ENCODE measurements around the gene DAPK2.

The DAPK2 gene

GRCh38 chr15:63908991-63909390 lies 137.3 kb downstream of the DAPK2 start:
- H3K27me3 ChIP-seq (ENCODE audit: insufficient read depth, poor library complexity, severe bottlenecking): no peaks in the 10 kb centered on the region
- no peak for DNase-seq (ENCODE audit: low read depth in 1 of 2, low spot score in 1 of 2)
- H3K4me3 ChIP-seq (replicated peaks; ENCODE audit: insufficient read depth, low read length): no peak overlapping the region
- H3K27ac ChIP-seq (replicated peaks): no peak overlapping the region
- TF ChIP-seq POLR2AphosphoS5 (IDR thresholded peaks at IDR 0.05; ENCODE audit: low read depth) (no peak), GABPA (IDR thresholded peaks at IDR 0.05; ENCODE audit: low read depth) (no peak), CTCF (IDR thresholded peaks at IDR 0.05; ENCODE audit: insufficient read depth, low read length) (no peak), REST (IDR thresholded peaks at IDR 0.05; ENCODE audit: insufficient replicate concordance, low read depth) (no peak), SPI1 (IDR thresholded peaks at IDR 0.05; ENCODE audit: borderline replicate concordance, low read depth) (0 out of 2 replicates have a peak, but pooled peaks have one; percentile 6)

GRCh38 chr15:63908281-63908680 lies 138.0 kb downstream of the DAPK2 start:
- H3K27ac ChIP-seq (replicated peaks): no peak overlapping the region
- H3K4me3 ChIP-seq (replicated peaks; ENCODE audit: insufficient read depth, low read length): no peak overlapping the region
- no peaks in the 10 kb centered on the region for H3K27me3 ChIP-seq (ENCODE audit: insufficient read depth, poor library complexity, severe bottlenecking)
- DNase-seq (ENCODE audit: low read depth in 1 of 2, low spot score in 1 of 2): no peak
- no peak for TF ChIP-seq REST (IDR thresholded peaks at IDR 0.05; ENCODE audit: insufficient replicate concordance, low read depth)
- no peak for TF ChIP-seq SPI1 (IDR thresholded peaks at IDR 0.05; ENCODE audit: borderline replicate concordance, low read depth)
- TF ChIP-seq GABPA (IDR thresholded peaks at IDR 0.05; ENCODE audit: low read depth): no peak
- no peak for TF ChIP-seq CTCF (IDR thresholded peaks at IDR 0.05; ENCODE audit: insufficient read depth, low read length)
- TF ChIP-seq POLR2AphosphoS5 (IDR thresholded peaks at IDR 0.05; ENCODE audit: low read depth): no peak

GRCh38 chr15:63907521-63907920 lies 138.8 kb downstream of the DAPK2 start:
- no peak for TF ChIP-seq SPI1 (IDR thresholded peaks at IDR 0.05; ENCODE audit: borderline replicate concordance, low read depth)
- no peak for TF ChIP-seq CTCF (IDR thresholded peaks at IDR 0.05; ENCODE audit: insufficient read depth, low read length)
- TF ChIP-seq POLR2AphosphoS5 (IDR thresholded peaks at IDR 0.05; ENCODE audit: low read depth): no peak
- no peak for TF ChIP-seq GABPA (IDR thresholded peaks at IDR 0.05; ENCODE audit: low read depth)
- no peak for TF ChIP-seq REST (IDR thresholded peaks at IDR 0.05; ENCODE audit: insufficient replicate concordance, low read depth)
- Histone ChIP-seq H3K27me3 (ENCODE audit: insufficient read depth, poor library complexity, severe bottlenecking) (no peaks in the 10 kb centered on the region), H3K27ac (replicated peaks) (no peak overlapping the region), H3K4me3 (replicated peaks; ENCODE audit: insufficient read depth, low read length) (no peak overlapping the region)
- DNase-seq (ENCODE audit: low read depth in 1 of 2, low spot score in 1 of 2): no peak

Measured in HL-60 (cell line).